Tibial nerve (tissue), 4 donors: Measurements from ENCODE around the gene SORBS1.

ENCODE experiments used
- EP300 ChIP-seq, 2 donors: sonication (generic); formaldehyde crosslinking; IDR thresholded peaks; one replicate each; pipeline ENCODE4 v1.6.1; 2017; ENCODE audit warnings: antibody characterized with exemption in 2 of 2, mild to moderate bottlenecking in 1 of 2
- POLR2A ChIP-seq, 2 donors: fragments of 450-650 bp; IDR thresholded peaks; one replicate each; pipeline ENCODE4 v1.6.1; 2017; ENCODE audit warnings: antibody characterized with exemption in 2 of 2, mild to moderate bottlenecking in 2 of 2, moderate library complexity in 2 of 2
- TF ChIP-seq, protein P1 (sequence below), 5 experiments: fragments of 200-600 bp in 3 of 5; fragments of 450-650 bp in 2 of 5; sonication (generic) in 3 of 5; IDR thresholded peaks; one replicate each; pipeline ENCODE4 v1.5.1; 2016 to 2019; ENCODE audit warnings: antibody characterized with exemption in 5 of 5, mild to moderate bottlenecking in 3 of 5, moderate library complexity in 2 of 5

DNA sequence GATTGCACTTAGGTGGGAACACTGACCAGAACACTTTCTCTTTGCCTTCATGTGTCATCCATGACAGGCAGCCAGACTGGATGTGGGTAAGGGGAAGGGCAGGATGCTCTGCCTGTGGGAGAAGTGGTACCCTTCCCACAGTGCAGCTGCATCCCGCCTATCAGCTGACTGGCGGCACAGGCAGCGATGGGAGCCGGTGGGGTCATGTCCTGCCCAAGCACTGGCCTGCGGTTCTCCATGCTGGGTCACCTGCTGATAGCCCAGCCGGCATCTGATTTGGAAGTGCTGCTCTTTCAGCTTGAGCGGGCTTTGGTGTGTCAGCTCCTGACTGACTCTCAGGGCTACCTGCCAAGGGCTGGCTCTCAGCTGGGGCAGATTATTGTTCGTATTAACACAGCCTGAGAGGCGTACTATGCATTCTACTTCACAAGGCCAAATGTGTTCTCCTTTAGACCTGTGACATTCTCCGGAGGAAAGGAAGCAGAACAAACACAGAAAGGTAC is 165.2 kb downstream of the SORBS1 start:
- TF ChIP-seq, protein P1, sequence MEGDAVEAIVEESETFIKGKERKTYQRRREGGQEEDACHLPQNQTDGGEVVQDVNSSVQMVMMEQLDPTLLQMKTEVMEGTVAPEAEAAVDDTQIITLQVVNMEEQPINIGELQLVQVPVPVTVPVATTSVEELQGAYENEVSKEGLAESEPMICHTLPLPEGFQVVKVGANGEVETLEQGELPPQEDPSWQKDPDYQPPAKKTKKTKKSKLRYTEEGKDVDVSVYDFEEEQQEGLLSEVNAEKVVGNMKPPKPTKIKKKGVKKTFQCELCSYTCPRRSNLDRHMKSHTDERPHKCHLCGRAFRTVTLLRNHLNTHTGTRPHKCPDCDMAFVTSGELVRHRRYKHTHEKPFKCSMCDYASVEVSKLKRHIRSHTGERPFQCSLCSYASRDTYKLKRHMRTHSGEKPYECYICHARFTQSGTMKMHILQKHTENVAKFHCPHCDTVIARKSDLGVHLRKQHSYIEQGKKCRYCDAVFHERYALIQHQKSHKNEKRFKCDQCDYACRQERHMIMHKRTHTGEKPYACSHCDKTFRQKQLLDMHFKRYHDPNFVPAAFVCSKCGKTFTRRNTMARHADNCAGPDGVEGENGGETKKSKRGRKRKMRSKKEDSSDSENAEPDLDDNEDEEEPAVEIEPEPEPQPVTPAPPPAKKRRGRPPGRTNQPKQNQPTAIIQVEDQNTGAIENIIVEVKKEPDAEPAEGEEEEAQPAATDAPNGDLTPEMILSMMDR (IDR thresholded peaks at IDR 0.05), result no peak
- no peak for TF ChIP-seq POLR2A (IDR thresholded peaks at IDR 0.05)
- peak in 1 of 2 donors; percentile 6 for TF ChIP-seq EP300 (IDR thresholded peaks at IDR 0.05)
